Measurements from ENCODE around the gene SLC10A6.

Gene SLC10A6

DNA sequence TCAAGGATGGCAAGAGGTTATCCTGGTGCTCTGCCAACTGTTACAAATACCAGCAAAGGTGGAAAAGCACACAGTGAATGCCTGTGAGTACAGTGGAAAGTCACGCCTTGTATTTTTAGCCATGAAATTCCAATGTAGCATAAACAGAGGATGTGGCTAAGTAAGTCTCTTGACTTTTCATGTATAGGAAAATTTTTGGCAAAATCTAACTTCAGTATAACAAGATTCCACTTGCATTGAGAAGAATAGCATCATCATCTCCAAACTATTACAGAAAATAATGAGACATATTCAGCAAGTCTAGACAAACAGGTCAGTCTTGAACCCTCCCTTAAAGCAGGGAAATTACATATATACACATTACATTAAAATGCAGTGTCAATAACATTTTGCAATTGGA, 7.9 kb downstream of the SLC10A6 start:
- no peaks in the 10 kb centered on the region for H3K27me3 ChIP-seq (ENCODE audit: control insufficient read depth, insufficient read depth, low read length)
- no peaks in the 10 kb centered on the region for H3K36me3 ChIP-seq (ENCODE audit: control insufficient read depth, insufficient read depth, low read length)
- H3K9ac ChIP-seq (ENCODE audit: low read depth, low read length): no peak overlapping the region
- no peaks in the 10 kb centered on the region for H3K4me1 ChIP-seq (ENCODE audit: control insufficient read depth, insufficient read depth, low read length)
- H3K9me3 ChIP-seq (ENCODE audit: control insufficient read depth, insufficient read depth, low read length): no peaks in the 10 kb centered on the region
- H3K4me3 ChIP-seq (ENCODE audit: low read depth, low read length): no peak overlapping the region

DNA sequence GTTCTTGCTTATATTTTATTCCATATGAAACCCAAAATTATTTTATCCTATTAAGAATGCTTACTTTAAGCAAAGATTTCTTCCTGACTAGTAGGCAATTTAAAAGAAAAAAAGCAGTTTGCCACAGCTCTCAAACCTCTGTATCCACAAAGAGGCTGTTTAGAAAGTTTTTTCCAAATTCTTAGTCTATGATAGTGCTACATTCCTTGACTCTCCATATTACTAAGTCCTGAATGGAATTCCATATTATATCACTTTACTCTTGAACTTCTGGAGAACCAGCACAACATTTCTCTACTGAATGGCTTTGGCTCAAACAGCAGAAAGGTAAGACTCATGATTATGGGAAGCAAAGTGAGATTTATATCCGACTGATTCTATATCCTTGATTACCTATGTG, 8.3 kb downstream of the SLC10A6 start:
- Histone ChIP-seq H3K36me3 (ENCODE audit: control insufficient read depth, insufficient read depth, low read length) (no peaks in the 10 kb centered on the region), H3K4me1 (ENCODE audit: control insufficient read depth, insufficient read depth, low read length) (no peaks in the 10 kb centered on the region), H3K9ac (ENCODE audit: low read depth, low read length) (no peak overlapping the region), H3K4me3 (ENCODE audit: low read depth, low read length) (no peak overlapping the region), H3K27me3 (ENCODE audit: control insufficient read depth, insufficient read depth, low read length) (no peaks in the 10 kb centered on the region), H3K9me3 (ENCODE audit: control insufficient read depth, insufficient read depth, low read length) (no peaks in the 10 kb centered on the region)

DNA sequence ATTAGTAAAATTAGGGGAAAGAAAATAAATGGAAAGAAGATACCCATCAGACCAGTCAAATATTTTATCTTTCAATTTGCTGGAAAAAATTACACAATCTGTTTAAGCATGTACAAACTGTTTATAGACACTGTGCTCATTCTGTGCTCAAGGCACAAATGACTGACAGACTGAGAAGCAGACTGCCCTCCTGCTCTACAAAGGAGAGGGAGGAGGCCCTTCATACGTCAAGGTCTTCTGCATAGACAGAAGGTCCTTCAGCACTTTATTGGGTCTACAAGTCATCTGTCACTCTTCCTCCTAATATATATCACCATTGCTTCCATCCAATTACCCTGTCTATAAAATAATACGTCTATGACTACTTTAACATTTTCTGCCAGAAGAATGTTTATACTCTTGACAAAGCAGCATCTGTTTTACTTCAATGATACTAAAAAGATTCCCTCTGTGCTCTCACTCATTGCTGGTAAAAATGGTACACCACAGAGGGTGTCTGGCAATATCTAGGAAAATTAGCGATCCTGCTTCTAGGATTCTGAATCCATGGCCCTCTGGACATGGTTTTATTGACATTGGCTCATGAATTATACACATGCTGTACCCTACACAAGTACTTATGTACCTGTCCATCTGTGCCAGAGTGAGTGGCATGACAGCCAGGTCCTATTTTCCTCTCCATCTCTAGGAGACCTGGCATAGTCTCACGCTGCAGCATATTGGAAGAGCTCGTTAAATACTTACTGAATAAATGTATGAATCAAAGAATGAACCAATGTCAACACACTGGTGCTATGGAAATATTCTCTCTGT, 11.3 kb downstream of the SLC10A6 start:
- no peak overlapping the region for H3K9ac ChIP-seq (ENCODE audit: low read depth, low read length)
- no peaks in the 10 kb centered on the region for H3K9me3 ChIP-seq (ENCODE audit: control insufficient read depth, insufficient read depth, low read length)
- H3K36me3 ChIP-seq (ENCODE audit: control insufficient read depth, insufficient read depth, low read length): no peaks in the 10 kb centered on the region
- no peak overlapping the region for H3K4me3 ChIP-seq (ENCODE audit: low read depth, low read length)
- H3K4me1 ChIP-seq (ENCODE audit: control insufficient read depth, insufficient read depth, low read length): no peaks in the 10 kb centered on the region
- no peaks in the 10 kb centered on the region for H3K27me3 ChIP-seq (ENCODE audit: control insufficient read depth, insufficient read depth, low read length)

DNA sequence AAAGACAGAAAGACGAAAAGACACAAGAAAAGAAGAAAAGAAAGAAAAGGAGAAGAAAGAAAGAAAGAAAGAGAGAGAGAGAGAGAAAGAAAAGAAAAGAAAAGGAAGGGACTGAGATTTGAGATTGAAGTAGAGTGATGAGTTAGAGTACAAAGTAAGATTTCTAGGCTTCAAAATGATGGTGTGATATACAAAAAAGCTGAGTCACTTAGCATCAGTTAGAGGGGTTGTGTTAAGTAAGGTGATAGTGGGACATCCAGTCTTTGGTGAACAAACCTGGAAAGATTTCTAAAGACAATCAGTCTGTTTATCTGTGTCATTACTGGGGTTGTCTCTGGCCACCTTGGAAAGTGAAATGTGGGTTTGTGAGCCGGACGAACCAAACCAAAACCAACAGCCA, 13.5 kb downstream of the SLC10A6 start:
- H3K4me3 ChIP-seq (ENCODE audit: low read depth, low read length): no peak overlapping the region
- no peaks in the 10 kb centered on the region for H3K4me1 ChIP-seq (ENCODE audit: control insufficient read depth, insufficient read depth, low read length)
- no peaks in the 10 kb centered on the region for H3K9me3 ChIP-seq (ENCODE audit: control insufficient read depth, insufficient read depth, low read length)

DNA sequence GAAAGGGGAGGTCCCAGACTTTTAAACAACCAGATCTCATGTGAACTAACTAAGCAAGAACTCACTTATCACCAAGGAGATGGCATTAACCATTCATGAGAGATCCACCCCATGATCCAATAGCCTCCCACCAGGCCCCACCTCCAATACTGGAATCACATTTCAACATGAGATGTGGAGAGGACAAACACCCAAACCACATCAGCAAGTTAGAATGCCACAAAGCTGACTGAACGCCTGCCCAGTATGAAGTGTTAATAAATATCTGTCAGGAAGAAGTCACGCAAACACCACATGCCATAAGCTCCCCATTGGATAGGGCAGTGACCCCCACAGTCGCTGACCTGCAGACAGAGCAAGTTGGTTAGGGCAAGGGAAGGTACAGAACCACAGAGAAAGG, 14.3 kb downstream of the SLC10A6 start:
- Histone ChIP-seq H3K4me3 (ENCODE audit: low read depth, low read length) (no peak overlapping the region), H3K36me3 (ENCODE audit: control insufficient read depth, insufficient read depth, low read length) (no peaks in the 10 kb centered on the region), H3K9me3 (ENCODE audit: control insufficient read depth, insufficient read depth, low read length) (no peaks in the 10 kb centered on the region), H3K4me1 (ENCODE audit: control insufficient read depth, insufficient read depth, low read length) (no peaks in the 10 kb centered on the region), H3K9ac (ENCODE audit: low read depth, low read length) (no peak overlapping the region), H3K27me3 (ENCODE audit: control insufficient read depth, insufficient read depth, low read length) (no peaks in the 10 kb centered on the region)

More for the DNA sequence above, 13.5 kb downstream of the SLC10A6 start:
- H3K36me3 ChIP-seq (ENCODE audit: control insufficient read depth, insufficient read depth, low read length): no peaks in the 10 kb centered on the region
- H3K27me3 ChIP-seq (ENCODE audit: control insufficient read depth, insufficient read depth, low read length): no peaks in the 10 kb centered on the region
- H3K9ac ChIP-seq (ENCODE audit: low read depth, low read length): no peak overlapping the region

DNA sequence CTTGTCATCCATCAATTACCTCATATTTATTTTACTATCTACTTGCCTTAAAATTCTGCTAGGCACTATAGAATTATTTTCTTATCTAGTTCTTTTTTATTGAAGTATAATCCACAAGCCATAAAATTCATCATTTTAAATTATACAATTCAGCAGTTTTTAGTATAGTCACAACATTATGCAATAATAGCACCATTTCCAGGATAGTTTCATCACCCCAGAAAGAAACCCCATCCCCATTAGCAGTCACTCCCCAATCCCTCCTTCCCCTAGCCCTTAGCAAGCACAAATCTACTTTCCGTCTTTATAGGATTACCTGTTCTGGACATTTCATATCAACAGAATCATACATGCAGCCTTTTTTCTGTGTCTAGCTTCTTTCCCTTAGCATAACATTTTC, 15.6 kb downstream of the SLC10A6 start:
- no peak overlapping the region for H3K9ac ChIP-seq (ENCODE audit: low read depth, low read length)
- H3K9me3 ChIP-seq (ENCODE audit: control insufficient read depth, insufficient read depth, low read length): no peaks in the 10 kb centered on the region
- H3K36me3 ChIP-seq (ENCODE audit: control insufficient read depth, insufficient read depth, low read length): no peaks in the 10 kb centered on the region
- no peaks in the 10 kb centered on the region for H3K27me3 ChIP-seq (ENCODE audit: control insufficient read depth, insufficient read depth, low read length)
- H3K4me1 ChIP-seq (ENCODE audit: control insufficient read depth, insufficient read depth, low read length): no peaks in the 10 kb centered on the region
- no peak overlapping the region for H3K4me3 ChIP-seq (ENCODE audit: low read depth, low read length)

DNA sequence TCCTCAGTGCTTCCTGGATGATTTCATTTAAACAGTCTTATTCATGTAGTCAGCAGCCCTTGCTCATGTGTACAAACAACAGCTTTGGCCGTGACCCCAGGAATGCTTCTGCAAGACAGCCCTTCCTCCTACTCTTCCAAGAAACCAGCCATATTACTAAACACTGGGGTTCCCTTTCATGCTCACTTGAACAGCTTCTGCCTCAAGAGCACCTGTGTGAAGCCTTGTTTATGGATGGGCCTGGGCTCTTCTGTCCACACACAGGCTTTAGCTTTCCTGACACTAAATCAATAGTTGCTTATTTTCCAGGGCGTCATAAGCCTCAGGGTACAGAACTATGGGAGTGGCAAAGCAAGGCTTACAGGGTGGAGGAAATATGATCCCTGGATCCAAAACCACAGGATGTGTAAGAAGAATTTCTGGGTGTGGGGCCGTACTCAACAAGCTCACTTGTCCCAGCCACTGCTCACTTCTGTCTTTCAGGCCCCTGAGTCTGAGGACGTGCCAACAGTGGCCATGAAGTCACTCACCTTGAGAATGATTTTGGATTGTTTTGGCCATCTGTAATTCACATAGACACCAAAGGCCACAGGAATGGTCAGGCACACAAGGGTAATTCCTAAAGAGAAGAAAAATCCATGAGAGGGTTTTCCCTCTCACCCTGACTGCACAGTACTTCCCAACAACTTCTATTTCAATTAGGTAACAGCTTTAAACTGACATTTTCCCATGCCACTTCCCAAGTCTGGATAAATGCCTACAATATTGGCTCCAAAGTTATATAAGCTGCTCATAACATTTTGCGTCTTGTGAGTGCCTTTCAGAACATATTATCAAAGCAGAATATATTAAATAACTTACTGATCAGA, 17.7 kb downstream of the SLC10A6 start:
- H3K9ac ChIP-seq (ENCODE audit: low read depth, low read length): no peak overlapping the region
- H3K4me1 ChIP-seq (ENCODE audit: control insufficient read depth, insufficient read depth, low read length): no peaks in the 10 kb centered on the region
- no peaks in the 10 kb centered on the region for H3K9me3 ChIP-seq (ENCODE audit: control insufficient read depth, insufficient read depth, low read length)
- H3K4me3 ChIP-seq (ENCODE audit: low read depth, low read length): no peak overlapping the region
- no peaks in the 10 kb centered on the region for H3K27me3 ChIP-seq (ENCODE audit: control insufficient read depth, insufficient read depth, low read length)
- H3K36me3 ChIP-seq (ENCODE audit: control insufficient read depth, insufficient read depth, low read length): no peaks in the 10 kb centered on the region

DNA sequence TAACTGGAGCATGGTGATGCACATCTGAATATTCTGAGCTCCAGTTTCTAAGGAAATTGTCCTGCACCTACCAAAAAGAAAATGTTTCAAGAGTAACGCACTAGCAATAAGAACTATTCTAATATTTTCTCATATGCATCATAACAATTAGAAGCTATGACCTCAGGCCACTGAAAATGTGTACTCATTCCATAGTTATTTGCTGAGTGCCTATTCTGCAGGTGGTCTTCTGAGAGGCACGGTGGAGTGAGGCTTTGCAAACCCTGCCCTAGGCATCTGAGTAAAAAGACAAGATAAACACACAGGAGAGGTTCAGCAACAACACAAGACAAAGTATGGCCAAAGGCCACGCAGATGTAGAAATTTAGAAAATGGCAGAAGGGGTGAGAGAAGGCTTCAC, 23.7 kb downstream of the SLC10A6 start:
- H3K9ac ChIP-seq (ENCODE audit: low read depth, low read length): no peak overlapping the region
- H3K27me3 ChIP-seq (ENCODE audit: control insufficient read depth, insufficient read depth, low read length): no peaks in the 10 kb centered on the region
- no peak overlapping the region for H3K4me3 ChIP-seq (ENCODE audit: low read depth, low read length)
- H3K36me3 ChIP-seq (ENCODE audit: control insufficient read depth, insufficient read depth, low read length): no peaks in the 10 kb centered on the region
- H3K4me1 ChIP-seq (ENCODE audit: control insufficient read depth, insufficient read depth, low read length): no peaks in the 10 kb centered on the region
- H3K9me3 ChIP-seq (ENCODE audit: control insufficient read depth, insufficient read depth, low read length): no peaks in the 10 kb centered on the region

DNA sequence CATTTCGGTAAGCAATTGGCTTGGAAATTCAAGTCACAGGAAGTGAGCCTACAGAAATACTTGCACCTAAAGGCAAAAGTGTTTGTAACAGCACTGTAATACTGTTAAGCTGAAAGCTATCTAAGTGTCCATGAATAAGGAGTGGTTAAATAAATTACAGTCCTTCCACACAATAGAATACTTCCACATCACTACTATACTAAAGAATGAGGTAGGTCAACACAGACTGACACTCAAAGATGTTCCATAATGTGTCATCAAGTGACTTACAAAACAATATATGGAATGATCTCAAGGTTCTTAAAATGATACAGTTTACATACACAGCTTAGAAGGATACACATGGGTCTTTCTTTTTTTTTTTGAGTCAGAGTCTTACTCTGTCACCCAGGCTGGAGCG, 27.0 kb downstream of the SLC10A6 start:
- Histone ChIP-seq H3K9ac (ENCODE audit: low read depth, low read length) (no peak overlapping the region), H3K4me3 (ENCODE audit: low read depth, low read length) (no peak overlapping the region), H3K4me1 (ENCODE audit: control insufficient read depth, insufficient read depth, low read length) (no peaks in the 10 kb centered on the region), H3K27me3 (ENCODE audit: control insufficient read depth, insufficient read depth, low read length) (no peaks in the 10 kb centered on the region), H3K9me3 (ENCODE audit: control insufficient read depth, insufficient read depth, low read length) (no peaks in the 10 kb centered on the region), H3K36me3 (ENCODE audit: control insufficient read depth, insufficient read depth, low read length) (no peaks in the 10 kb centered on the region)

DNA sequence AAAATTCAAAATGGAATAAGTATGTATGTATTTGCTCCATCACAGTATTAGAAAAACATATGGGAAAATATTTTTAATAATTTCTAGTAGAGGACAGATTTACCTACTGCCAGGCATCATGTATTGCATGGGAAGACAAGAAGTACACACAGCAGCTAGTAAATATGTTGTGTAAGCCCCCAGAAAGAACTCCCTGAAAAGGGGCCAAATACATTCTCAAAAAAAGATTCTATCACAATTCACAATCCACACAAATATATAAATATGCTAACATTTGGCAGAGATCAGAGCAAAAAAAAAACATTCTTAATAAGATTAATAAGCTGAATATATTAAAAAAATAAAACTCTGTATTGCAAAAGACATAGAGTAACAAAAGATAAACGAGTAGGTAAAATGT, 28.0 kb downstream of the SLC10A6 start:
- Histone ChIP-seq H3K4me3 (ENCODE audit: low read depth, low read length) (no peak overlapping the region), H3K9ac (ENCODE audit: low read depth, low read length) (no peak overlapping the region), H3K36me3 (ENCODE audit: control insufficient read depth, insufficient read depth, low read length) (no peaks in the 10 kb centered on the region), H3K27me3 (ENCODE audit: control insufficient read depth, insufficient read depth, low read length) (no peaks in the 10 kb centered on the region), H3K9me3 (ENCODE audit: control insufficient read depth, insufficient read depth, low read length) (no peaks in the 10 kb centered on the region), H3K4me1 (ENCODE audit: control insufficient read depth, insufficient read depth, low read length) (no peaks in the 10 kb centered on the region)

DNA sequence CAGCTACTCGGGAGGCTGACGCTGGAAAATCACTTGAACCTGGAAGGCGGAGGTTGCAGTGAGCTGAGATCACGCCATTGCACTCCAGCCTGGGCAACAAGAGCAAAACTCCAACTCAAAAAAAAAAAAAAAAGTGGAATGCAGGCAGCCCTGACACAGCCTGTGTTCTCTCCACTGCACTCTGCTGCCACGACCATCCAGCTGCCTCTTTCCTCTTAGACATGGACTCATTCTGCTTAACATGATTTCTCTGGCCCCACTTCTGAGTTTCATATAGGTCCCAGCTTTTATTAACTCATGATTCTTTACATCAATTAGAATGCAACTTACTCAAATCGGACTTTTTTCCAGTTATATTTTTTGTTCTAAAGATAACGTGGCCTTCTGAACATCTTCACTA, 29.6 kb downstream of the SLC10A6 start:
- Histone ChIP-seq H3K9me3 (ENCODE audit: control insufficient read depth, insufficient read depth, low read length) (peaks cover 2% of the 10 kb centered on the region), H3K4me3 (ENCODE audit: low read depth, low read length) (no peak overlapping the region), H3K36me3 (ENCODE audit: control insufficient read depth, insufficient read depth, low read length) (no peaks in the 10 kb centered on the region), H3K9ac (ENCODE audit: low read depth, low read length) (no peak overlapping the region), H3K4me1 (ENCODE audit: control insufficient read depth, insufficient read depth, low read length) (no peaks in the 10 kb centered on the region), H3K27me3 (ENCODE audit: control insufficient read depth, insufficient read depth, low read length) (no peaks in the 10 kb centered on the region)

DNA sequence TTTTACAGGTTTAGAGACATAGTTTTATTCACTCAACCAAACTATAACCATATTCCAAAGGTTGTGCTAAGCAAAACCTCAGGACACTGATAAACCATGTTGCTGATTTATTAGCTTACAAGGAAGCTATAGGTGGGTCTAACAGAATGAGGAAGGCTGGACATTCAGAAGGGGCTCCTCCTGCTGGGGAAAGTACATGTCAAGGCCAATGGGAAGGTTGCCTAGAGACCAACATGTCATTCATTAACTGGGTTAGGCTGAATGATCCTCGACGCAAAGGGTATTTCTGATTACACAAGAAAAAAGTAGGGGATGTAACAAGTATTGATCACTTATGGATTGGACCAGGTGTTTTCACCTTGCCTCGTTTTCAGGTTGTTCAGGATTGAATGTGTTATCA, 30.3 kb downstream of the SLC10A6 start:
- Histone ChIP-seq H3K4me1 (ENCODE audit: control insufficient read depth, insufficient read depth, low read length) (no peaks in the 10 kb centered on the region), H3K4me3 (ENCODE audit: low read depth, low read length) (no peak overlapping the region), H3K9me3 (ENCODE audit: control insufficient read depth, insufficient read depth, low read length) (peaks cover 2% of the 10 kb centered on the region), H3K27me3 (ENCODE audit: control insufficient read depth, insufficient read depth, low read length) (no peaks in the 10 kb centered on the region), H3K36me3 (ENCODE audit: control insufficient read depth, insufficient read depth, low read length) (no peaks in the 10 kb centered on the region), H3K9ac (ENCODE audit: low read depth, low read length) (no peak overlapping the region)

Data from iPS-15b (cell line).